Omental fat pad (tissue), 4 donors: ENCODE data around the gene KRT85. TPM values are rescaled to one million over a fixed set of nuclear protein-coding genes. Genes with fewer than 3 reads are reported as not detected.

Experiments
- ATAC-seq: fragments of 150-250 bp; one replicate; pipeline ENCODE4 v1.9.1; 2016; ENCODE audit warnings: mild to moderate bottlenecking, moderate library complexity; ENCODE audit not compliant: low FRiP score
- DNase-seq: peaks from one replicate; pipeline ENCODE4 v3.0.0-alpha.2; 2019; ENCODE audit warnings: low spot score
- total RNA-seq, 4 donors: library from RNA; depleted of rRNA; stranded (reverse); fragments of >200 nt; gene quantifications; one replicate each; pipeline ENCODE4 v1.1.0, GENCODE V29; 2016
- TF ChIP-seq, protein P1 (sequence below), 3 donors: fragments of 450-650 bp; IDR thresholded peaks; one replicate each; pipeline ENCODE4 v1.5.1; 2016 to 2017; ENCODE audit warnings: antibody characterized with exemption in 3 of 3, mild to moderate bottlenecking in 3 of 3, moderate library complexity in 2 of 3

KRT85 gene
- total RNA-seq, 4 donors from 2014 or later = not detected

DNA sequence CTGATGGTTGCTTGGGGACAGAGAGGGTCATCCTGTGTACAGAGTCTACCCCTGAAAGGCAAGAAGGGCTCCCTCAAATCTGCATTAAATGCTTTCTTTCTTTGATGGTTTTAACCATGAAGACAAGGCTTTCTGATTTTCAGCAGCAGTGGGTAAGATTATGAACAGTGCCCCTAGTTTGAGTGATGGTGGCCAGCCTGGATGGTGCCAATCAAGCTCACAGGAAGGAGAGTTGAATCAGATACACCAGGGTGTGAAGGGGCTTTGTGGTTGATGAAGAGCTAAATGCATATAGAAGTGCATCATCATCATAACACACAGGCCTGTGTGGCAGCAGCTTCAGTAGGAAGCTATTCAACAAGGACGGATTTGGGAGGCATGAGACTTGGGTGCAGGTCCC, 5.7 kb downstream of the KRT85 start:
- no peak for DNase-seq
- TF ChIP-seq, protein P1, sequence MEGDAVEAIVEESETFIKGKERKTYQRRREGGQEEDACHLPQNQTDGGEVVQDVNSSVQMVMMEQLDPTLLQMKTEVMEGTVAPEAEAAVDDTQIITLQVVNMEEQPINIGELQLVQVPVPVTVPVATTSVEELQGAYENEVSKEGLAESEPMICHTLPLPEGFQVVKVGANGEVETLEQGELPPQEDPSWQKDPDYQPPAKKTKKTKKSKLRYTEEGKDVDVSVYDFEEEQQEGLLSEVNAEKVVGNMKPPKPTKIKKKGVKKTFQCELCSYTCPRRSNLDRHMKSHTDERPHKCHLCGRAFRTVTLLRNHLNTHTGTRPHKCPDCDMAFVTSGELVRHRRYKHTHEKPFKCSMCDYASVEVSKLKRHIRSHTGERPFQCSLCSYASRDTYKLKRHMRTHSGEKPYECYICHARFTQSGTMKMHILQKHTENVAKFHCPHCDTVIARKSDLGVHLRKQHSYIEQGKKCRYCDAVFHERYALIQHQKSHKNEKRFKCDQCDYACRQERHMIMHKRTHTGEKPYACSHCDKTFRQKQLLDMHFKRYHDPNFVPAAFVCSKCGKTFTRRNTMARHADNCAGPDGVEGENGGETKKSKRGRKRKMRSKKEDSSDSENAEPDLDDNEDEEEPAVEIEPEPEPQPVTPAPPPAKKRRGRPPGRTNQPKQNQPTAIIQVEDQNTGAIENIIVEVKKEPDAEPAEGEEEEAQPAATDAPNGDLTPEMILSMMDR (IDR thresholded peaks at IDR 0.05) = no peak
- no peak for ATAC-seq

DNA sequence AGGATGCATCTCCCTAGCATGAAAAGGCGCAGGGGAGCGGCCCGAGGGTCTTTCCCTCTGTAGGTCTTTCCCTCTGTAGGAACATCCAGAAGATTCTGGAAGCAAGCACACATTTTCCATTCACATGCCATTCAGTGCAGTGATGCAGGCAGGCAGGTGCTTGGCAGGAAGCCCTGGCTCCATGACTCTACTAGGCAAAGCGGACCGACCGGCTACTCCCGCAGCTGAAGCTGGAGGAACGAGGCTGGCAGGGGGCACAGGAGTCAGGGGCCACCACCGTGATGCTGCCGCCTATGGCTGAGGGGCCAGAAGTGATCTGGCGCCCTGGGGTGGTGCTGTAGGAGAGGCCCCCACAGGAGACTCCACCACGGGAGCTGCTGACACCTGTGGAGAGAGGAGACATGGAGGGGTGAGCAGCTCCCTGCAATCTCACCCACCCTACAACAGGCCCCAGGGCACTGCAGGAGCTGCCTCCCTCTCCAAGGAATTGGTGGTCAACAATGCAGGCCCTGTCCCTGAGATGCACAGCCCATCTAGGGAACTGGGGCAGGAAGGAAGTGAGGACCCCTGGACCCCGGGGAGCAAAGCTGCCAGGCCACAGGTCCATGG, 6.5 kb downstream of the KRT85 start:
- TF ChIP-seq, protein P1 (IDR thresholded peaks at IDR 0.05) = no peak
- ATAC-seq (no peak), DNase-seq (no peak)

DNA sequence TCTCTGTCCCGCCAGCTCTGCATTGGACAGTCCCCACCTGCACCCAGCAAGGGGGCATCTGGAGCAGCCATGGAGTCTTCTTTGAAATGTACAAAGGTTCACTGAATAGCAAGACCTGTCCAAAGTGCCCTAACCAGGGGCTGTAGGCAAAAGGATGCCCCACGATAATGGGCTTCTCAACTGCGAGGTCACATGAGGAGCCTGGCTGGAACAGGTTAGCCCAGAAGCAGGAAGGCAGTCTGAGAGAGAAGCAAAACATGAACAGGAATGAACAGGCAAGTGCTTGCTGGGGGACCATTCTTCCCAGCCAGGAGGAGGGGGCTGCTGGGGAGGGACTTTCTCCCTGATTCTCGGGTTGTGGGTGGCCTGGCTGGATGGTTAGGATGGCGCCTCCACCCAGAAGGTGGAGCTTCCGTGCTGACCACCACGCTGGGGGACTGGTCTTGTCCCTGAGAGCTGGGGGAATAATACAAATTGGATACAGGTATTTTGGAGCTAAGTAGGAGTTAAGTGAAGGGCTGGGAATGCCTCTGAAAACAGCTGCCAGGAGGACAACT, 7.1 kb downstream of the KRT85 start:
- ATAC-seq = no peak
- TF ChIP-seq, protein P1 (IDR thresholded peaks at IDR 0.05) = no peak
- DNase-seq = no peak

DNA sequence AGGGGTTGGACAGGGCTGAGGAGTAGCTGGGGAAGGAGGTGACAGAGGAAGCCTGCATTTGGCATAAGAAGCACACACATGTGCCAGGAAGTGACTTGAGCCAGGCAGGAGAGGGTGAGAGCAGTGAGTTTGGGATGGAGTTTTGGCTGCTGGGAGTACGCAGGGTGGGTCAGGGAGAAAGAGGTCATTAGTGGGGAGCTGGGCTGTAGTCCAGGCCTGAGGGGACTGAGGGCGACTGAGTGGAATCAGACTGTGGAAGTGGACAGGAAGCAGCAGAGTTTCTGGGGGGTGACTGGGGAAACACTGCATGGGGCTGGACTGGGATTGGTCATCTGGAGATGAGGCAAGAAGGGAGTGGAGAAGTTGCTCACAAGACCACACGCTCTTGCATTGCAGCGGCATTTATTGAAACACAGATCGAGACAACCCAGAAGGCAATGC, 7.6 kb downstream of the KRT85 start:
- TF ChIP-seq, protein P1 (IDR thresholded peaks at IDR 0.05) = no peak
- no peak for DNase-seq

DNA sequence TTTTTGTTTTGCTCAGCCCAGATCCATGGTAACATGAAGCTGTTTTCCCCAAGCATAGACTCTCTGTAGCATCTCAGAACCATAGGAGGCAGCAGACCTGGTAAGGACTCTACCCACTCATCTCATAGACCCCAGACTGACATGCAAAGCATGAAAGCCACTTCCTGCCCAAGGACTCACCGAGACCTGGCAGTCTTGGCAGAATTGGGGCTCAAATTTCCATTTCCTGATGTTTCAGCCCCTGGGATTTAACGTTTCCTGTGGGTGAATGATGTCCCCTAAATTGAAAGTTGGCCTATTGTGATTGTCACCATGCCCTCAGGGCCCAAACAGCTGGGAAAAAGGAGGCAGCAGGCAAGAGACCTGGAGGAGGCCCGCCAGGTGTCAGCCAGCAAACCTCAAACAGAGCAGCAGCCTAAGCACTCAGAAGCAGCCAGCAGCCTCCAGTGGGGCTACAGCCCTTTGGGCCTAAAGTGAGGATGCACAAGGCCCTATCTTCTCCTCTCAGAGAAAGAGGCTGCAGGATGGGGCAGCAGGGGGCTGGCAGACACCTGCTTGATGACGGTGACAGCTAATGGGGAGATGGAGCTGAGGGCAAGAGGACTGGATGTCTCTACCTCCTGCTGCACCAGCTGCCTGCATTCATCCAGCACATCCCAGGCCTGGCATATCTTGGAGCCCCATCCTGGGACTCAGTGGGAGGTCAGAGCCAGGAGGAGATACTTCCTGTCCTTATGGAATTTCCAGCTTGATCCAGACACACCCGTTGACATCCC, 8.5 kb downstream of the KRT85 start:
- TF ChIP-seq, protein P1 (IDR thresholded peaks at IDR 0.05) = no peak
- ATAC-seq (no peak), DNase-seq (no peak)

More for the DNA sequence above, 7.6 kb downstream of the KRT85 start:
- ATAC-seq = peak; percentile 26

DNA sequence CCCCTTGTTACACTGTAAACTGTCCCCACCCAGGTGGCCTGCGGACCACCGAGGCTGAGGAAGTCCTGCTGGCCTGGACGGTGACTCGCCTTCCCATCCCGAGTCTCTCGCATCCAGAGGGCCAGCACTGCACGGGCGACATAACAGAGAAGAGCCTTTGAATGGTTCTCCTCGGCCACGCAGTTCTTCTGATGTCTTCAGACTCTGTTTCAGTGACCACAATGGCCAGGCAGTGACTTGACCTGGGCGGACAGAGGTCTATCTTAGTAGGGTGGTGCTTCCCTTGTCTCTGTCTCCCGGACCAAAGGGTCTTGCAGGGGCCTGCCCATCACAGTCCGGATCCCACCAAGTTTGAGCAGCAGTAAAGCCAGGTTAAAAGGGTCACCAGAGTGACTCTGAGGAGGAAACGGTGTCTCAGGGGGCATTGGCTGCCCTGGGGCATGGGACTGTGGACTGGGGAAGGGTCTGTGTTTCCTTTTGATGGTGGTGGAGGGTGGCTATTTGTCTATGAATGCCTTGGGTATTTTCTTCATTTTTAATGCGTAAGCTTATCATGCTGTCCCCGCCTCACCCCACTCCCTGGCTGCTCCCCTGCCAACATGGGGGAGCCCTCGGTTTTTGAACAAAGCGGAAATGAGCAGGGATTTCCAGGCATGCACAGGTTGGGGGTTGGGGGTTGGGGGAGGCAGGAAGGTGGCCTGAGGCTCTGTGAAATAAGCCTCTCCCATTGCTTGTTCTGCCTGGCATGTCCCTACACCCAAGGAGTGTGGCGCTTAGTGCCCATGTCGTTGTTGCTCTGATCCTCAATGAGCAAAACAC, 10.3 kb downstream of the KRT85 start:
- TF ChIP-seq, protein P1 (IDR thresholded peaks at IDR 0.05) = no peak
- no peak for DNase-seq

More for the DNA sequence above, 10.3 kb downstream of the KRT85 start:
- no peak for ATAC-seq
